H9 (cell line): ENCODE data around the gene SQSTM1. TPM values are rescaled to one million over a fixed set of nuclear protein-coding genes. Genes with fewer than 3 reads are reported as not detected.

ENCODE experiments used
- DNase-seq: peaks from one replicate; pipeline ENCODE4 v3.0.0-alpha.2; 2017
- H2AFZ ChIP-seq: one replicate; pipeline ENCODE4 v1.6.1; 2013; ENCODE audit warnings: mild to moderate bottlenecking, low read length, control low read depth, moderate library complexity
- H2AK5ac ChIP-seq: 2 replicates; pipeline ENCODE4 v1.6.1; 2013; ENCODE audit warnings: low read length, control low read depth, mixed read lengths; ENCODE audit not compliant: insufficient read length
- H2BK120ac ChIP-seq: one replicate; pipeline ENCODE4 v1.6.1; 2013; ENCODE audit warnings: low read depth, mild to moderate bottlenecking, low read length, control low read depth, inconsistent platforms; ENCODE audit not compliant: poor library complexity, severe bottlenecking
- H2BK12ac ChIP-seq: 2 replicates; pipeline ENCODE4 v1.6.1; 2013; ENCODE audit warnings: low read length, control low read depth, mixed read lengths, low read depth; ENCODE audit not compliant: insufficient read length
- H2BK15ac ChIP-seq: 2 replicates; pipeline ENCODE4 v1.6.1; 2013; ENCODE audit warnings: low read depth, low read length, control low read depth
- H2BK20ac ChIP-seq: one replicate; pipeline ENCODE4 v1.6.1; 2013; ENCODE audit warnings: low read depth, mild to moderate bottlenecking, low read length, control low read depth, inconsistent platforms; ENCODE audit not compliant: poor library complexity, severe bottlenecking
- H2BK5ac ChIP-seq: 2 replicates; pipeline ENCODE4 v1.6.1; 2013; ENCODE audit warnings: low read length, control low read depth, mixed read lengths; ENCODE audit not compliant: insufficient read length
- H3K14ac ChIP-seq: 2 replicates; pipeline ENCODE4 v1.6.1; 2013; ENCODE audit warnings: low read length, control low read depth; ENCODE audit not compliant: insufficient read depth
- H3K18ac ChIP-seq: 2 replicates; pipeline ENCODE4 v1.6.1; 2013; ENCODE audit warnings: low read depth, mild to moderate bottlenecking, mixed read lengths, low read length, control low read depth; ENCODE audit not compliant: insufficient read length
- H3K23ac ChIP-seq: 2 replicates; pipeline ENCODE4 v1.6.1; 2013; ENCODE audit warnings: low read length, control low read depth, mixed read lengths, low read depth; ENCODE audit not compliant: insufficient read length
- H3K23me2 ChIP-seq: 2 replicates; pipeline ENCODE4 v1.6.1; 2013; ENCODE audit warnings: low read depth, mild to moderate bottlenecking, mixed read lengths, low read length, control low read depth; ENCODE audit not compliant: insufficient read length, poor library complexity, severe bottlenecking
- H3K27ac ChIP-seq: 2 replicates; pipeline ENCODE4 v1.5.1; 2013; ENCODE audit warnings: low read length, control low read depth, mixed read lengths, low read depth; ENCODE audit not compliant: insufficient read length
- H3K27me3 ChIP-seq: 2 replicates; pipeline ENCODE4 v1.6.1; 2013; ENCODE audit warnings: low read length, control low read depth, inconsistent platforms; ENCODE audit not compliant: insufficient read depth
- H3K4ac ChIP-seq: 2 replicates; pipeline ENCODE4 v1.6.1; 2013; ENCODE audit warnings: low read depth, mild to moderate bottlenecking, control low read depth, inconsistent platforms, low read length, moderate library complexity
- H3K4me1 ChIP-seq: 2 replicates; pipeline ENCODE4 v1.6.1; 2013; ENCODE audit warnings: low read length, control low read depth, inconsistent platforms; ENCODE audit not compliant: insufficient read depth
- H3K4me2 ChIP-seq: 2 replicates; pipeline ENCODE4 v1.6.1; 2013; ENCODE audit warnings: low read length, control low read depth, mixed read lengths; ENCODE audit not compliant: insufficient read length, insufficient read depth
- H3K56ac ChIP-seq: 2 replicates; pipeline ENCODE4 v1.6.1; 2013; ENCODE audit warnings: low read depth, mild to moderate bottlenecking, mixed read lengths, low read length, control low read depth; ENCODE audit not compliant: insufficient read length
- H3K79me1 ChIP-seq: 2 replicates; pipeline ENCODE4 v1.6.1; 2013; ENCODE audit warnings: low read depth, mild to moderate bottlenecking, moderate library complexity, low read length, control low read depth, inconsistent platforms; ENCODE audit not compliant: insufficient read depth, poor library complexity, severe bottlenecking
- H3K79me2 ChIP-seq: 2 replicates; pipeline ENCODE4 v1.6.1; 2013; ENCODE audit warnings: low read length, control low read depth, inconsistent platforms; ENCODE audit not compliant: insufficient read depth
- H3K9ac ChIP-seq: 2 replicates; pipeline ENCODE4 v1.6.1; 2013; ENCODE audit warnings: low read length, control low read depth, mixed read lengths; ENCODE audit not compliant: insufficient read length; ENCODE audit errors: extremely low read depth
- H3K9me3 ChIP-seq: one replicate; pipeline ENCODE4 v1.6.1; 2013; ENCODE audit warnings: low read depth, low read length, inconsistent platforms; ENCODE audit not compliant: control insufficient read depth
- H3T11ph ChIP-seq: one replicate; pipeline ENCODE4 v1.6.1; 2013; ENCODE audit warnings: mild to moderate bottlenecking, low read length, control low read depth, inconsistent platforms
- H4K20me1 ChIP-seq: one replicate; pipeline ENCODE4 v1.6.1; 2013; ENCODE audit not compliant: control insufficient read depth, insufficient read length, insufficient read depth
- H4K5ac ChIP-seq: 2 replicates; pipeline ENCODE4 v1.6.1; 2013; ENCODE audit warnings: low read depth, mild to moderate bottlenecking, mixed read lengths, low read length, control low read depth; ENCODE audit not compliant: insufficient read length
- H4K8ac ChIP-seq: replicated peaks from 2 replicates; pipeline ENCODE4 v1.6.1; 2013; ENCODE audit warnings: low read length, control low read depth, mixed read lengths, low read depth; ENCODE audit not compliant: insufficient read length
- H4K91ac ChIP-seq: 2 replicates; pipeline ENCODE4 v1.6.1; 2013; ENCODE audit warnings: low read depth, mild to moderate bottlenecking, moderate library complexity, mixed read lengths, low read length, control low read depth; ENCODE audit not compliant: insufficient read length
- H3K27ac Mint-ChIP-seq, 3 experiments: 2 replicates in 2 of 3; 3 replicates in 1 of 3; pipeline ENCODE4 v1.8.0; 2020 to 2021; ENCODE audit warnings: mixed read lengths in 3 of 3, mild to moderate bottlenecking in 1 of 3, moderate library complexity in 1 of 3
- H3K27me3 Mint-ChIP-seq: 2 replicates; pipeline ENCODE4 v1.8.0; 2021; ENCODE audit warnings: low read depth, mild to moderate bottlenecking, moderate library complexity, mixed read lengths
- H3K36me3 Mint-ChIP-seq, 3 experiments: 2 replicates in 2 of 3; 3 replicates in 1 of 3; pipeline ENCODE4 v1.8.0; 2020 to 2021; ENCODE audit warnings: low read depth in 3 of 3, mixed read lengths in 3 of 3; ENCODE audit not compliant: insufficient read depth in 1 of 3
- H3K4me1 Mint-ChIP-seq, 2 experiments: 2 replicates each; pipeline ENCODE4 v1.8.0; 2020; ENCODE audit warnings: mixed read lengths in 2 of 2
- H3K4me3 Mint-ChIP-seq, 2 experiments: 2 replicates in 1 of 2; 3 replicates in 1 of 2; pipeline ENCODE4 v1.8.0; 2020 to 2021; ENCODE audit warnings: mild to moderate bottlenecking in 2 of 2, mixed read lengths in 2 of 2, moderate library complexity in 1 of 2
- H3K9me3 Mint-ChIP-seq, 2 experiments: 2 replicates in 1 of 2; 3 replicates in 1 of 2; pipeline ENCODE4 v1.8.0; 2020; ENCODE audit warnings: mild to moderate bottlenecking in 2 of 2, mixed read lengths in 2 of 2, moderate library complexity in 1 of 2
- CTCF ChIP-seq: fragments of 200-600 bp; sonication (generic); conservative IDR thresholded peaks from 3 replicates; pipeline ENCODE4 v1.8.0; 2021; ENCODE audit warnings: antibody characterized with exemption, mild to moderate bottlenecking
- WGBS: extraction: QIAGEN DNeasy Blood & Tissue Kit; methylation state at CpG from one replicate; pipeline ENCODE4 v1.1.7; 2013; ENCODE audit warnings: missing lambda C conversion rate, low lambda C conversion rate, mixed read lengths; ENCODE audit not compliant: insufficient read length; ENCODE audit errors: extremely low coverage; 5-methylcytosine and 5-hydroxymethylcytosine counted together
- microRNA-seq: library from miRNA; unstranded; fragments of <30 nt; microRNA quantifications from one replicate; pipeline ENCODE4, GENCODE V29; 2020; ENCODE audit warnings: borderline microRNAs expressed
- total RNA-seq: library from RNA; stranded (reverse); gene quantifications from 2 replicates; pipeline ENCODE4 v1.2.1, GENCODE V29; 2021

Gene SQSTM1
- total RNA-seq, 1 experiment from 2014 or later: 144 TPM

GRCh38 chr5:179887095-179887494 is 66.4 kb downstream of the SQSTM1 start:
- Histone ChIP-seq H3K4me1 (no peaks in the 10 kb centered on the region), H3K9ac (no peak overlapping the region), H2BK5ac (no peak overlapping the region), H3K79me2 (no peaks in the 10 kb centered on the region), H4K8ac (no peak overlapping the region), H3K9me3 (peaks cover 15% of the 10 kb centered on the region), H3K23me2 (no peaks in the 10 kb centered on the region), H3T11ph (no peak overlapping the region), H4K5ac (no peak overlapping the region), H2BK120ac (no peak overlapping the region), H3K27me3 (no peaks in the 10 kb centered on the region), H4K91ac (no peak overlapping the region), H3K27ac (no peak overlapping the region), H2AFZ (no peak overlapping the region), H2BK12ac (no peak overlapping the region), H3K18ac (no peak overlapping the region), H3K14ac (no peak overlapping the region), H2BK15ac (no peak overlapping the region), H2BK20ac (no peak overlapping the region), H3K23ac (no peak overlapping the region), H3K4ac (no peak overlapping the region), H4K20me1 (no peaks in the 10 kb centered on the region), H3K56ac (no peak overlapping the region), H3K4me2 (no peak overlapping the region), H2AK5ac (no peak overlapping the region), H3K79me1 (no peaks in the 10 kb centered on the region)
- Mint-ChIP-seq H3K36me3 (peaks cover 56 to 84% (median 80%) of the 10 kb centered on the region in 3 experiments), H3K4me1 (no peaks in the 10 kb centered on the region), H3K27ac (no peak overlapping the region), H3K4me3 (no peak overlapping the region), H3K27me3 (peaks cover 2% of the 10 kb centered on the region), H3K9me3 (peaks cover 25 to 29% of the 10 kb centered on the region in 2 experiments)
- no CpG with 5 or more reads among the region's 11 CpGs for WGBS
- no peak for TF ChIP-seq CTCF
- no peak for DNase-seq

Small RNA genes within 50 kb of the gene (microRNA-seq; reads per million reads assigned to microRNA genes)
- gene MIR1229: 1.4 reads per million, percentile 10 among the genes with 10 or more reads in this experiment

Other genes starting within 250 kb of the SQSTM1 start
- 1,042 and 1,066 TPM in 2 replicates for gene HNRNPH1, start 197.2 kb upstream of the SQSTM1 start, total RNA-seq
- gene CBY3, start 139.9 kb upstream of the SQSTM1 start, total RNA-seq: 0.50 and 1.6 TPM in 2 replicates
- gene CANX, start 121.9 kb upstream of the SQSTM1 start, total RNA-seq: 518 and 538 TPM in 2 replicates
- 50.8 and 51.1 TPM in 2 replicates for gene MAML1, start 88.1 kb upstream of the SQSTM1 start, total RNA-seq
- gene LTC4S, start 26.9 kb upstream of the SQSTM1 start, total RNA-seq: 3.7 and 4.5 TPM in 2 replicates
- 140 and 147 TPM in 2 replicates for gene MGAT4B, start 14.0 kb upstream of the SQSTM1 start, total RNA-seq
- gene MRNIP, start 37.9 kb downstream of the SQSTM1 start, total RNA-seq: 30.4 and 31.1 TPM in 2 replicates
- gene TBC1D9B, start 87.0 kb downstream of the SQSTM1 start, total RNA-seq: 57.0 and 62.1 TPM in 2 replicates